ENCODE results near the gene DAB2IP. TPM values are rescaled to one million over a fixed set of nuclear protein-coding genes. Genes with fewer than 3 reads are reported as not detected.

DAB2IP gene
- total RNA-seq, 2 donors from 2014 or later, result 38.0 to 47.0 TPM

DNA sequence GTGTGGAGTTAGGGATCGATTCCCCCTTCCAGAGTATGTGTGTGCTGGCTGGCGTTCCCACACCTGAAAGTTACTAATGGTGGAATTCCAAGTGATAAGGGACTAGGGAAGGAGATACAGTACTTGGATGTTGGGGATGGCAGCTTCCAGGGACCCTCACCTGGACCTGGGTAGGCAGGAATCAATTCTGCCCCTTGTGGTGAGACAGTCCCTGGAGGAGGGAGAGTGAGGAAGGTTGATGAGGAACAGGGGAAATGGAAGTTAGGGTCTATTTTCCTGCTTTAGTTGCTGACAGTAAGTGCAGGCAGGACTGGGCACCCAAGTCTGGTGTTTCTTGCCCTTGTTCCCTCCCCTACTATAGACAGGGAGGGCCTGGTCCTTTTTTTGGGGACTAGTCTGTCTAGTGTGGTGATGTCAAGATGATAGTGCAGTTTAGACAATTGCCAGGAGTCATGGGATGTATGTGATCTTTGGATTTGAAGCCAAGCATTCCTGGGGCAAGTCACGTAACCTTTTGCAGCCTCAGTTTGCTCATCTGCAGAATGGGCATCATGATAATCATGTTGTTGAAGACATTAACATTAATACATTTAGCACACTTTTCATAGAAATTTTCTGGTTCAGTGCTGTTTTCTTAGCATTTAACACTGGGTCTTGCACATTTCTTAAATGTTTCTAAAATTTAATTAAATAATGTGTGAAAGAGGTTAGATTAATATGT is 51.7 kb downstream of the DAB2IP start:
- Histone ChIP-seq H3K4me3 (no peak overlapping the region), H3K36me3 (no peaks in the 10 kb centered on the region), H3K4me1 (peaks cover 0 to 50% of the 10 kb centered on the region in 2 donors), H3K9me3 (no peaks in the 10 kb centered on the region), H3K27me3 (no peaks in the 10 kb centered on the region), H3K27ac (no peak overlapping the region)
- TF ChIP-seq, protein P1, sequence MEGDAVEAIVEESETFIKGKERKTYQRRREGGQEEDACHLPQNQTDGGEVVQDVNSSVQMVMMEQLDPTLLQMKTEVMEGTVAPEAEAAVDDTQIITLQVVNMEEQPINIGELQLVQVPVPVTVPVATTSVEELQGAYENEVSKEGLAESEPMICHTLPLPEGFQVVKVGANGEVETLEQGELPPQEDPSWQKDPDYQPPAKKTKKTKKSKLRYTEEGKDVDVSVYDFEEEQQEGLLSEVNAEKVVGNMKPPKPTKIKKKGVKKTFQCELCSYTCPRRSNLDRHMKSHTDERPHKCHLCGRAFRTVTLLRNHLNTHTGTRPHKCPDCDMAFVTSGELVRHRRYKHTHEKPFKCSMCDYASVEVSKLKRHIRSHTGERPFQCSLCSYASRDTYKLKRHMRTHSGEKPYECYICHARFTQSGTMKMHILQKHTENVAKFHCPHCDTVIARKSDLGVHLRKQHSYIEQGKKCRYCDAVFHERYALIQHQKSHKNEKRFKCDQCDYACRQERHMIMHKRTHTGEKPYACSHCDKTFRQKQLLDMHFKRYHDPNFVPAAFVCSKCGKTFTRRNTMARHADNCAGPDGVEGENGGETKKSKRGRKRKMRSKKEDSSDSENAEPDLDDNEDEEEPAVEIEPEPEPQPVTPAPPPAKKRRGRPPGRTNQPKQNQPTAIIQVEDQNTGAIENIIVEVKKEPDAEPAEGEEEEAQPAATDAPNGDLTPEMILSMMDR (IDR thresholded peaks at IDR 0.05), result no peak
- DNase-seq (ENCODE audit: low spot score), result no peak

DNA sequence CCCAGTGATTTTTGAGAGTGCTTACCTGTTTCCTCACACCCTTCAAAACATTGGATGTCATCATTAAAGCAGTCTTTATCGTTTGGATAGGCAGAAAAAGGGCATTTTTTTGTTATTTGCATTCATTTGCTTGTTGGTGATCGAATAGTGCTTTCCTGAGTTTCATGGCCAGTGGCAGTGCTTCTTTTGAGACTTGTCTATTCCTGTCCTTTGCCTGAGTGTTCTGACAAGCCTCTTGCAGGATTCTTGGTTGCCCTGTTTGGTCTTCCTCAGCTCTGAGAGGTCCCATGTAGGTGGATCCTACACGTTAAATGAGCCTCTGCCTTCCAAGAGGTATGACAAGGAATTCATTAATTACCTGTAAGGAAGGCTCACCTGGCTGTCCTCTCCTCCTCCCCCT is 52.8 kb downstream of the DAB2IP start:
- peaks cover 0 to 44% of the 10 kb centered on the region in 2 donors for H3K4me1 ChIP-seq
- DNase-seq (ENCODE audit: low spot score), result no peak
- TF ChIP-seq, protein P1 (IDR thresholded peaks at IDR 0.05), result no peak

DNA sequence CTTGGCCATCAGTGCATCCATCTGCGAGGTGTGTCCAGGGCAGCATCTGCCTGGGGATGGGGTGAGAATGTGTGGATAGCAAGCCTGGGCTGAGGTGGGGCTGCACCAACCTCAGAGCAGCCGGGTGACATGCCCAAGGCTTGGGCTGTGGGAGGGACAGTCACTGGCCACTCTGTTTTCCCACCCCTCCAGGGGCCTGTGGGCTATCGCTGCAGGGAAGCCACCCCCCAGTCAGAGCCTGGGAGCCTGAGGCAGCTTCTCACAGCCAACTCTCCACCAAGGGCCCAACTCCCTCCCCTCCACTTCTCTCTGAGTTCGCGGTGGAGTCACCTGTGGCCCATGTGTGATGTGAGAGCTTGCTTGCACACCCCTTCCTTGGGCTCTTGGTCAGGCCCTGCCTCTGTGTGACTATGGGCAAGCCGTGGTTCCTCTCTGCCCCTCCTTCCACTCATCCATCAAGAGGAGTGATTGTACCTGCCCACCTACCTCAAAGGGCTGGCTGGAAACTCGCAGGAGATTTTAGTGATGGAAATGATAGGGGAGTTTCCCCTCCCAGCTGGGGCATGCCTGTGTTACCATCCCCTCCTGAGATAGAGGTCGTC is 54.8 kb downstream of the DAB2IP start:
- Histone ChIP-seq H3K27ac (no peak overlapping the region), H3K4me1 (peaks cover 0 to 42% of the 10 kb centered on the region in 2 donors)

More for the DNA sequence above, 52.8 kb downstream of the DAB2IP start:
- no peaks in the 10 kb centered on the region for H3K27me3 ChIP-seq
- H3K4me3 ChIP-seq, result no peak overlapping the region
- H3K36me3 ChIP-seq, result no peaks in the 10 kb centered on the region
- no peaks in the 10 kb centered on the region for H3K9me3 ChIP-seq
- H3K27ac ChIP-seq, result no peak overlapping the region

DNA sequence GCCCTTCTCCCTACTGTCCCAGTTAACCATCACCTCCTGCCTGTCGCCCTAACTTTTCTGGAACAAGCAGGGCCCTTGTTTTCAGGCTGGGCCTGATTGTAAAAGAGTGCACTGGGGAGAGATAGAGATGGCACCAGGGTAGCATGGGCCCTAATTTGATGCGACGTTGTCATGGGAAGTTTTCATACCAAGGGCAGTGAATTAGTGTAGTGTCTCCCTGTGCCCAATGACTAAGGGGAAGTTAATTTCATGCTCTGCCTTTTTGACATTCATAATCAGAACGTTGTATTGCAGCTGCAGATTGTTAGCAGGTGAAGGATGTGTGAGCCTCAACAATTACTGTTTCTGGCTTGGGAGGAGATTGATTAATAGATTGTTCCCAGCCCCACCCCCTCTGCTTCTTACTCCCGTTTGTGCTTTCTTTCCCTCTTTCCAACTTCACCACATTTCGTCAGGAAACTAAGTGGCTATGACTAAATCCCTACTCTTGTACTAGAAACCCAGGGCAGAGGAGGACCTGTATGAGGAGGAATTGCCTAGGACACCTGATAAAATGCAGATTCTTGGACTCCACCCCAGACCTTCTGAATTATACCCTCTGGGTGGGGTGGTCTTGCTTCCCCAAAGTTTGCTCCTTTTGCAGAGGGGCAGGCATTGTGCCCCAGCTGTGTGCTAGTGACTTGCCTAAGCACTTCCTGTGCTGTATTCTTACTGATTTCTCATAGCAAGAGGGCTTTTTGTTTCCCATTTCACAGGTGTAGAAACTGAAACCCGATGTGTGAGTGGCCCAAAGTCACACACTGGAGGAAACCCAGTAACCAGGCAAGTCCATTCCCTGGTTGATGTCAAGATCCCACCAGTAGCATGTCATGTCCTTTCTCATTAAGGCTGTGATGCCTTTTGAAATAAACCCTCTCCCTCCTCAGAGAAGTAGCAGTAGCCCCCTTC is 56.3 kb downstream of the DAB2IP start:
- H3K4me3 ChIP-seq, result no peak overlapping the region
- H3K36me3 ChIP-seq, result no peaks in the 10 kb centered on the region
- TF ChIP-seq, protein P1 (IDR thresholded peaks at IDR 0.05), result no peak
- H3K27ac ChIP-seq, result no peak overlapping the region
- peaks cover 0 to 37% of the 10 kb centered on the region in 2 donors for H3K4me1 ChIP-seq
- no peaks in the 10 kb centered on the region for H3K27me3 ChIP-seq
- no peak for DNase-seq (ENCODE audit: low spot score)
- H3K9me3 ChIP-seq, result no peaks in the 10 kb centered on the region

More for the DNA sequence above, 54.8 kb downstream of the DAB2IP start:
- no peaks in the 10 kb centered on the region for H3K9me3 ChIP-seq
- no peak overlapping the region for H3K4me3 ChIP-seq
- no peaks in the 10 kb centered on the region for H3K36me3 ChIP-seq
- TF ChIP-seq, protein P1 (IDR thresholded peaks at IDR 0.05), result no peak
- DNase-seq (ENCODE audit: low spot score), result no peak
- no peaks in the 10 kb centered on the region for H3K27me3 ChIP-seq

DNA sequence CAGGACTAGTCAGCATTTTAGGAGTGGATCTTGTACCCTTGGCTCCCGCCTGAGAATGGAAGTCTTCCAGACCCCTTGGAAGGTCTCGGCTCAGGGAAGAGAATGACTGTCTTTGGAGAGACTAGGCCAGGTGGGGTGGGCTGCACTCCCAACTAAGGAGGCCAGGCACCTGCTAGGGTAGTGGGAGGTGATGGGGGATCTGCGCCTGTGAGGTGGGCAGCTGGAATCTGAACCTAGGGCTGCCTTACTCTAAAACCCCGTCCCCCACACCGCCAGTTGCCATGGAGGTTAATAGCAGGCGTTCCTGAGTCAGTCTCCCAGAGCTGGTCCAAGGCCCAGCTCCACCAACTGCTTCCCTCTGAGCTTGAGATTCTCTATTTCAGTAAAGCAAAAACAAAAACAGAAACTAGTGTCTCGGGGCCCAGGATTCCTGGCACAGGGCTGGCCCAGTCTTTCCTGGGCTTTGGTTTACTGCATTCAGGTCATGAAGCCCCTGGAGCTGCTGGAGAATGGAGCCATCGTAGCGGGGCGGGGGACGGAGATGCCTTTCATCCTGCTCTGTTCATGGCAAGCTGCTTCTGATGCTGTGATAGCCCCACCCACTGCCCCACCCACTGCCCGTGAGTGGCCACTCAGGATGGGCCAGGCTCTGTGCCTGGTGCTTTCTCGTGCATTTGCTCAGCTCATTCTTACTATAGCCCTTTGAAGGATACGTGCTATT is 57.5 kb downstream of the DAB2IP start:
- Histone ChIP-seq H3K4me3 (no peak overlapping the region), H3K9me3 (no peaks in the 10 kb centered on the region), H3K27me3 (no peaks in the 10 kb centered on the region), H3K27ac (no peak overlapping the region), H3K4me1 (peaks cover 0 to 47% of the 10 kb centered on the region in 2 donors), H3K36me3 (no peaks in the 10 kb centered on the region)
- TF ChIP-seq, protein P1 (IDR thresholded peaks at IDR 0.05), result no peak
- DNase-seq (ENCODE audit: low spot score), result no peak

Data from right atrium auricular region (tissue), 2 donors.